ENCODE data around the gene UCKL1.
A peak's percentile ranks its signal among the peaks of the same experiment; 100 is the strongest.
"Not testable (repeated sequence)": the region's sequence is repeated elsewhere in the genome, so short reads cannot be mapped to it uniquely, and the experiment has no call there.

UCKL1 gene

DNA sequence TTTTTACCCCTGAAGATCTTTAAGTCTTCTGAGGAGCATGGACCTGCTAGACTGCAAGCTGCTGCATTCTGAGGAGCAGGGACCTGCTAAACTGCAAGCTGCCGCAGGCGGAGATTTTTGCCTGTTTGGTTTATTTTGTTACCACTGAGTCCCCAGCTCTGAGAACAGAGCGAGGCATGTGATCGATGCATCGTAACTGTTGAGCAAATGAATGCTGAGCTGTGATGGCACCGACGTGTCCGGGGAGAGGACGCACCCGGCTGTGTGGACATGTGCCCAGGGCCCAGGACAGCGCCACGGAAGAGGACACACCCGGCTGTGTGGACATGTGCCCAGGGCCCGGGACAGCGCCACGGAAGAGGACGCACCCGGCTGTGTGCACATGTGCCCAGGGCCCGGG lies 37.1 kb downstream of the UCKL1 start:
- peak; percentile 26 for DNase-seq (ENCODE audit: low spot score)

DNA sequence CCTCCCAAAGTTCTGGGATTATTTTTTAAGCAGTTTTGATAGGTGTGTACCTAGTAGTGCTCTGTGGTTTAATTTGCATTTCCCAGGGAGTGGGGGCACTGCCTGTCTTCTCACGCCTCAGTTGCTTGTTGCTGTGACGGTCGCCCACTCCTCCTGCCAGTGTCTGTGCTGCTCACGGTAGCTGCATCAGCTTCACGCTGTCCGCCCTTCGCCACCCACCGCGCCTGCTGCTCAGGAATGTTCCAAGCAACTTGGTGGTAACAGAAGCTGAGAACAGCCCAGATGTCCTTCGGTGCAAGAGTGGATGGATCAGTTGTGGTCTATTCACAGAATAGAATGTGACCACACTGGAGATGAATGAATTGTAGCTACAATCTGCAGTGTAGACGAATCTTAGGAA lies 38.4 kb downstream of the UCKL1 start:
- no peak for DNase-seq (ENCODE audit: low spot score)

DNA sequence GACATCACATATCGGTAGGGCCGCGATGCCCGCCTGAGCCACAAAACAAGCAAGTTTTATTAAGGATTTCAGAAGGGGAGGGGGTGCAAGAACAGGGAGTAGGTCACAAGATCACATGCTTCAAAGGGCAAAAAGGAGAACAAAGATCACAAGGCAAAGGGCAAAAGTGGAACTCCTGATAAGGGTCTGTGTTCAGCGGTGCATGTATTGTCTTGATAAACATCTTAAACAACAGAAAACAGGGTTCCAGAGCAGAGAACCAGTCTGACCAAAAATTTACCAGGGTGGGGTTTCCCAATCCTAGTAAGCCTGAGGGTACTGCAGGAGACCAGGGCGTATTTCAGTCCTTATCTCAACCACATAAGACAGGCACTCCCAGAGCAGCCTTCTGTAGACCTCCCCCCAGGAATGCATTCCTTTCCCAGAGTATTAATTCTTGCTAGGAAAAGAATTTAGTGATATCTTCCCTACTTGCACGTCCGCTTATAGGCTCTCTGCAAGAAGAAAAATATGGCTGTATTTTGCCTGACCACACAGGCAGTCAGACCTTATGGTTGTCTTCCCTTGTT lies 39.8 kb downstream of the UCKL1 start:
- DNase-seq (ENCODE audit: low spot score) = not testable (repeated sequence)

DNA sequence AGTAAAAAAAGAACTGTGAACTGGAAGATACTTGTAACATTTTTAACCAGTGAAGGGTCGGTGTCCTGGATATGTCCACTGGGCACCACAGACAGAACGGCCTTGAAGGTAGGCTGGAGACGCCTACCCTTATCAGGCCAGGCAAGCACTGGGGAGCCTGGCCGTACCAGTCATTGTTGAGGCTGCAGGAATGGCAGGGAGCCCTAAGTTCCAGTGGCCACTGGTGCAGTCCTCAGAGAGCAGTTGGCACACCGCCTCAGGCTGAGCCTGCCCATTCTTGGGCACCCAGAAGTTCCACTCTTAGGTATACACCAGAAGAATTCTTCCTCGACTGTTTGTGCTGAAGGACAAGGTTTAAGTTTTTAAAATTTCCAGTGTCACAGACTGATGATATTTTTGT lies 40.7 kb downstream of the UCKL1 start:
- DNase-seq (ENCODE audit: low spot score) = peak; percentile 83

DNA sequence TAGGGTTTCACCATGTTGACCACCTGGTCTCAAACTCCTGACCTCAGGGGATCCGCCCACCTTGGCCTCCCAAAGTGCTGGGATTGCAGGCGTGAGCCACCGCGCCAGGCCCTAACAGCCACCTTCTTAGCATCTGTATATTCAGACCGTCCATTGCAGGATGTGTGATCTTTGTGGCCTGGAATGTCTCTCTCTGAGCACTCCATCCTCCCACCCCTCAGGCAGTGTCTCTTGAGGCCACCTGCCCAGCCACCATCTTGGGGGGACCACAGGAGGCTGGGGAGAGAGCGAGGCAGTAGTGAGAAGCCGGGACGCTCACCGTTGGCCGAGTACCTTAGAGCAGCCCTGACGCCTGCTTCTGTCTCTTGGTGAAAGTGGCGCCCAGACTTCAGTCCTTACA lies 42.4 kb downstream of the UCKL1 start:
- DNase-seq (ENCODE audit: low spot score) = no peak

DNA sequence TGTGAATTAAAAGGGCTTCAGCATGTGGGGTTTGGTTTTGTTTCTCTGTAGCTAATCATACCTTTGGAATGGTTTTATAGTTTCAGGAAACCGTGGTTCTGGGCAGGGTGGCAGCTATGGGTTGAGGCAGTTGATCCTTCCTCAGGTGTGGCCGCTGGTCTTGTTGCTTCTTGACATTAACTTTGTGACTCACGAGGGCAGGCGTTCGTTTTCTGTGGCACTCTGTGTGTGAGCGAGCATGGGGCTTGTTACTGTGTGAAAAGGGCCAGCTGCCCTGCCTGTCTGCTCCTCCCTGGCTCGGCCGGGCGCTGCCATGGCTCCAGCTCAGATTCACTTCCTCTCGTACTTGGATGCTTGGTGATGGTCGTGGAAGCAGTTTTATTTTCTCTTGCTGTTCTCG lies 45.0 kb downstream of the UCKL1 start:
- peak; percentile 68 for DNase-seq (ENCODE audit: low spot score)

DNA sequence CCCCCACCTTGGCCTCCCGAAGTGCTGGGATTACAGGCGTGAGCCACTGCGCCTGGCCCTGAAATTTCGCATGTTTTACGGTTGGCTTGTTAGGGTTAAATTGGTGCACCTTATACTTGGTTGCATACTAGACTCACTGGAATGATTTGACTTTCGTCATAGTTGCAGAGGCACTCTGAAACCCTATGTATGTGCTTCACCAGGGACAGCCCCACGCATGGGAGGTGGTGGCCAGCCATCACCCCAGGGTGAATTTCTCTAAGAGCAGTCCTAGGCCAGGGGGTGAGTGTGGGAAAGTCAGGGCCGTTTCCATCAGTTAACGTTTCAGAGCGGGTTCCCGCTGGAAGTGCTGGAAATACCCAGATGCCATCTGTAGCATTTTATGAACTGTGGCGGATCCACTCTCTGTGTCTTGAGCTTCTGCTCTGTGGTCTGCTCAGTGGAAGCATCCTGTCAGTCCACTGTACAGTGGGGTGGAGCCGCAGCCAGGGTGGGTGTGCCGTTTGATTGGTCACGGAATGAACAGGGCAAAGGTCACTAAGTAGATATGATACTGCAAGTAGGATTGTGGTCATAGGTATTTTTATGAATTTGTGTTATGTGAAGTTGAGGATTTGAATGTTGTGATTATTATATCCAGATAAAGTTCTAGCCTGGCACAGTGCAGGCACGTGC lies 48.1 kb downstream of the UCKL1 start:
- DNase-seq (ENCODE audit: low spot score) = no peak

DNA sequence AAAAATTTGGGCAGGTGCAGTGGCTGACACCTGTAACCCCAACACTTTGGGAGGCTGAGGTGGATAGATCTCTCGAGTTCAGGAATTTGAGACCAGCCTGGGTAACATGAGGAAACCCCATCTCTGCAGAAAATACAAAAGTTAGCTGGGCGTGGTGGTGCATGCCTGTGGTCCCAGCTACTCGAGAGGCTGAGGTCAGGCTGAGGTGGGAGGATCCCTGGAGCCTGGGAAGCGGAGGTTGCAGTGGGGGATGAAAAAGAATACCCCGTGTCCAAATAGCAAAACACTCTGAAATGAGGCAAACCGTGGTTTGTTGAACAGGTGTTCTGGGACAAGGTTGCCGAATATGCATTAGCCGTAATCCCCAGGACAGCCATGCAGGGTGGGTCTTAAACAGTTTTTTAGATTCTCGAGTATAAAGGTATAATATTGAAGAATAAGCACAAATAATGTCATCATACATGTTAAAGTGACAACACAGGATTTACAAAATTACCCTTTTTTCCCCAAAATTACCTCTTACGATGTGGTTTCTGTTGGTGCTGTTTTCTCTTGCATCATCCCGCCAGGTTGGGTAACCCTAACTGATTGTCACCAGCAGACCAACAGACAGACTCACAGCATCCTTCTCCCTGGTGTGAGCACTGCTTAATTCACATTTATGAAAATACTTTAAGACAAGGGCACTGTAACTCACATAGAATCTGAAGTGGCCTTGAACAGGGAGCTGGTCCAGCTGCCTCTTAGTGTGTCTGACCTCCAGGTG lies 52.2 kb downstream of the UCKL1 start:
- no peak for DNase-seq (ENCODE audit: low spot score)

DNA sequence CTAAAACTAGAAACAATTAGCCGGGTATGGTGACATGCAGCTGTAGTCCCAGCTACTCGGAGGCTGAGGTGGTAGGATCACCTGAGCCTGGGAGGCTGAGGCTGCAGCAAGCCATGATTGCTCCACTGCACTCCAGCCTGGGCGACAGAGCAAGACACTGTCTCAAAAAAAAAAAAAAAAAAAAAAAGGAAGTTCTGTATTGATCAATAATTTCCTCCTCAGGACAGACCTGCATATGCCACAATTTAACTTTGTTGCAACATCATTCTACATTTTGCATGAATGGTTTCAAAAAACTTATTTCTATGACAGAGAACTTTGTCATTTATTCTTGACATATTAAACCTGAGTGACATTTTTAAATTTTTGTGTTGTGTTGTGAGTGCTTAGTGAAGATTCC lies 55.8 kb downstream of the UCKL1 start:
- DNase-seq (ENCODE audit: low spot score) = no peak

DNA sequence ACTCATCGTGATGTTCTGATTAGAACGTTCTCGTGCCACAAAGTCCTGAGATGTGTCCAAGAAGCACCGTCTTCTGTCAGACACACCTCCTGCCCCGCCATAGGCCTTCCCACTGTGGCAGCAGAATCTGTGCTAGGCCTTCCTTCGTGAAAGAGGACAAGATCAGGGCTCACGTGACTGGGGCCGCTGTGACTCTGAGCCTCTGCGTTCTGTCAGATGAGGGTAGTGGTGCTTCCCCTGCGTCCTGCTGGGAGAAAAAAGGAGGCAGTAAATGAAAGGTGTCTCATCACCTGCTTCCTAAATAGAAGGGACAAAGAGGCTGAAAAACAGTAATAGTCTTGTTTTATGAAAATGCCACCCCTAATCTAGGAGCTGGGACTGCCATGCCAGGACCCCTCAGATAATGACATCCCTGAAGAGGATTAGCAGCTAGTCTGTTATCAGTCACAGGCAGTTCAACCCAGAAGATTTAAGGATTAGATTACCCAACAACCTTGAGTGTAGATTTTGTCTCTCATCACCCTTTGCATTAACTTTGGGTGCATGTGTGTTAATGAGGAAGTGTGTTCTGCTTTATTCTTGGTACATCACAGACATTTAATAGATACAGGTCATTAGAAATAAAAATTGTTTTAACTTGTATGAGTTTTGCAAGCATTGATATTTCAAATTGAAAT lies 57.2 kb downstream of the UCKL1 start:
- no peak for DNase-seq (ENCODE audit: low spot score)

DNA sequence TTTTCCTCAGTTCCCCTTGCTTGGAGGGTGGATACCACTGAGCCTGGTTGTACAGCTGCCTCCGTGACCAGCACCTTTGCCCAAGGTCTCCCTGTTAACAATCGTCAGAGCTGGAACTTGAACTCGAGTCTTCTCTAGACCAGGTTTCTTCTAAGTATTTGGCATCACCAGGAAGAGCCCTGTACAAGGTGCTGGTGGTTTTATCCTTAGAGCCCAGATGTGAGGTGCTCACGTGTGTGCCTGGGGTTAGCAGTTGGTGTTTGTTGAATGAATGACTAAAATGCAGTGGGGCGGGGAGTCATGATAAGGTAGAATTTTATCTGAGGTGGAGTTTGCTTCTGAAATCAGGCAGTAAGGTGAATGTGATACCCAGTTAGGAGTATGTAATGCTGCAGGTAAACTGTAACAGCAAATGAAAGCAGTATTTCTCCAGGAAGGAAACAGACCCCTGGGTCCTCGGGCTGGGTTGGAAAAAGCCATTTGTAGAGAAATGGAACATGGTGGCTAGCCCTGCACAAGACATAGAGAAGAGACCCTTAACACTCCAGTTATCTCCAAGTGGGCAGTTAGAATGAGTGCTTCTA lies 58.1 kb downstream of the UCKL1 start:
- no peak for DNase-seq (ENCODE audit: low spot score)

DNA sequence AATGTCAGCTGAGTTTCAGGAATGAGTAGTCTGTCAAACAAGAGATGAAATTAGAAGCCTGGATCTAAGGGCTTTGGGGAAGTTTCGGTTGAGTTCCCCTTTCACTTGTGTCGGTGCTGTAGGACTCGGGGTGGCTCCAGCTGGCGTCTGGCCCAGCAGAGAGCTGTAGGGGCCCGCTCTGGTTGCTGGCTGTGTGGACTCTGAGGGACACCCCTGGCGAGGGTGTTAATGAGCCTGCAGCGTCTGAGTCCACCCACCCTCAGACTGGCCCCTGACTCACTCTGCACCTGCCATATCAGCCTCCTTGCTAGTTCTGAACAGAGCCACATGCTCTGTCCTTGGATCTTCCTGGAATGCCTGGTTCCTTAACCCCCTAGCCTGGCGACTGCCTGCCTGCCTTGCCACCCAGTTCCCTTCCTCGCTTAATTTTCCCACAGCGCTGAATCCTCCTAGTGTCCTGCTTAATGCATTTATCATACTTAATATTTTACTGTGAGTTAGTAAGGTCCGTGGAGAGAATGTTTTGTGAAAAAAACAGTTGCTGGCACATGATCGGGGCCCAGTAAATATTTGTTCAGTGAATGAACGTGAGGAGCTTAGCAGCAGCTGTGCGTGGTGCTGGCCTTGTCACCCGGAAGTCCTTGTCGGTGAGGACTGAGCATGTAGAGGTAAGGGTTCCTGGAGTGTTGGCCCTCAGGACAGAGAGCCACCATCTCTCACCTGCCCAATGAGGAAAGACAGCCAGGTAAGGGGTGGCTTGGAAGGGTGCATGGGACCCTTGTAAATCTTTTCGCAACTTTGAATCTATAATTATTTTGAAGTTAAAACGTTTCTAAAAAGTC lies 59.7 kb downstream of the UCKL1 start:
- peak; percentile 71 for DNase-seq (ENCODE audit: low spot score)

DNA sequence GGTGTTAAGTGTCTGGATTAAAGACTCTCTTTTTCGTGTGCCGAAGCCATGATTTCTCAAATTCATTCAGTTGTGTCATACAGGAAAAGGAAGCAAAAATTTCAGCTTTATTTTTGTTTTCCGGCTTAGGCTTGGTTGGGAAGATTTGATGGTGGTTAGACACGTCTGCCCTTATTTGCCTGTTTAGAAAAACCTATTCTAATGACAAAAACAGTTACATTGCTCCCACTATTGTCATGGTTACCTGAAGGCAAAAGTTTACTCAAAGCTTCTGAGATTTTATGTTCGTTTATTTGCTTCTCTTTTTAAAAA lies 60.3 kb downstream of the UCKL1 start:
- peak; percentile 25 for DNase-seq (ENCODE audit: low spot score)

DNA sequence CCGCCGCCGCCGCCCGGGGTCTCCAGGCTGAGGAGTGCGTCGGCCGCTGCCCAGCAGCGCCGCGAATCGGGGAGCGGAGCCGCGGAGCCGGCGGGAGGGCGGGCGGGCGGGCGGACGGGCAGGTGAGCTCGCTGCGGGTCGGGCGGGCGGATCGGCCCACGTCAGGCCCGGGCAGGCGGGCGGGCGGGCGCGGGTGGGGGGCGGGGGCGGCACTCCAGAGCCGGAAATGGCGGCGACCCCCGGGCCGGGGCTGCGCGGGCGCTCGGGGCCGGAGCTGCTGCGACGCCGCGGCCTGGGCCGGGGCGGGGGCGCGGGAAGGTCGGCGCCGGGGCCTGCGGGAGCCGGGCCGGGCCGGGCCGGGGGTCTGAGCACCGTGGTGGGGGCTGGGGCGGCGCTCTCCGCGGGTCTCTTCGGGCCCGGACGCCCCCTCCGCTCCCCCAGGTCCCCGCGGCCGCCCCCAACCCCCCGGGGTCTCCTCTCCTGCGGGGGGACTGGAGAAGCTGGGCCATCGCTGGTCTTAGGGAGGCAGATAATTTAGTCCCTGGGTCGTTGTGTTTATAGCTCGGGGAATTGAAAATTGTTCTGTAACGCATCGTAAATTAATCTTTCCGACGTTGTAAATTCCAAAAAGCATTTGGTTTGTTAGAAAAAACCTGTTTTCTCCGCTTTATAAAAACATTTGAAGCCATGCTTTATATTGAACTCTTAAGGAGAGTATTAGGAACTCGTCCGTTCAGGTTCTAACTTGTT lies 60.8 kb downstream of the UCKL1 start:
- DNase-seq (ENCODE audit: low spot score) = no peak

DNA sequence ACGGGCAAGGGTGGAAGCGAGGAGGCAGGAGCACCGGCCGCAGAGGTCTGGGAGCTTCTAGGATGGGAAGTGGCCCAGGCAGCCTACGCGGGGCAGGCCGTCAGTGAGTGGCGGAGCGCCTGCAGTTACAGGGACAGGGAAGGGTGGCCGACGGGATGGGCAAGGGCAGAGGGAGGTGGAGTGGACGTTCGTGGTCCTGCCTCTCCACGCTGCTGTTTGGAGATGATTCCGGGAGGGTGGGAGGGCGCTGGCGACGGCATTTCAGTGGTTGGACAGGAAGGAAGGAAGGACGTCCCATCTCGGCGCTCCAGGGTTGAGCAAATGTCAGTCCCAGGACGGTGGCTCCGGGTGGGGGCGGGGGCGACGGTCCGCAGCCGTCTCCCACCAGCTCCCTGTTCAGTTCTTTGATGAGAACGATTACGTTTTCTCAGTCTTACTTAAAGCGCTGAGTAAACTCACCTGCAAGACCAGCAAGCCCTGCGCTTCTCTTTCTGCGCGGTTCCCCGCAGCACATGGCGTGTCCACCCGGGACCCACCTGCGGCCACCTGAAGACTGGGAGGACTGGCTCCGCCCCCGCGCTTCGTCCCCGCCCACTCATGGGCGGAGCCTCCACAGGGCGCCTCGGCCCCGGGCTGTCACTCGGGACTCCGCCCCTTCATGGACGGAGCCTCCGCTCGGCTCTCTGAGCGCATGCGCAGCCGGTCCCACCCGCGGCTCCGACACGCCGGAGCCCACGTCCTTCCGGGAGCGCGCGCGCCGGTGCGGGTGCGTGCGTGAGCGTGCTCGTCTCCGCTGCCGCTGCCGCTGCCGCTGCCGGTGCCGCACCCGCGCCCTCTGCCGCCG lies 61.6 kb downstream of the UCKL1 start, which contains the start of gene DNAJC5:
TSS of gene DNAJC5 (plus strand) at position 769 of the 844 bp plus-strand sequence. CDS start 33,220 bp downstream, outside the sequence.
- DNase-seq (ENCODE audit: low spot score) = peak; percentile 96

DNA sequence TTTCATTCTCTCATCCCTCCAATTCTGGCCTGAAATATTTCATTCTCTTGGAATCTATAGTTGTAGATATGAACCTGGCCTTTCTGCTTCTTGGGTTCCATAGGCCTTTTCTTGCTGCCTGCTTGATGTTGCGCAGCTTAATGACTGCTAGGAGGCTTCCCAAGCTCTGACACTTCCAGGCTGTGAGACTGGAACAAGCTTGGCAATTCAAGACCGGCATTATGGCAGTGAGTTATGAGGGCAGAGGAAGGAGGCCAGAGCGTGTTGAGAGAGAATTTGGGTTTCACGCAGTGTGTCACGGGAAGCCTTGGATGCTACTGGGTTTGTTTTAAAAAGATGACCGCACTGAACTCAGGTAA lies 62.2 kb downstream of the UCKL1 start:
- no peak for DNase-seq (ENCODE audit: low spot score)

DNA sequence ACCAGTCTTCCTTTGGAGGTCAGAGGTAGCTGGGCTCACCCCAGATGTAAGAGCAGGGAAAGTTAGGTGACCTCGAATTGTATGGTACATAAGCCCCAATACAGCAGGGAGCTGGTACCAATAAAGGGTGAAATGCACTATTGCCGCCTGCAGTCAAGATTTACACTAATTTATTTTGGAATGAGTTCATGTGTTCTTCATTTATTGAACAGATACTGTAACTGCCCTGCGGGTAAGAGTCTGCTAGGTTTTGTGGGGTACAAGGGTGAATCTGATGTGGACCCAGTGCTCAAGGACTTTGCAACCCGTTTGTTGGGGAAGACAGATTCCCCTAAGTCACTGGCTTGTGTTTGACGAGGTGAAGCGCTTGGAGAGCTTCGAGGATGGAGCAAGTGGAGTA lies 63.8 kb downstream of the UCKL1 start:
- no peak for DNase-seq (ENCODE audit: low spot score)

DNA sequence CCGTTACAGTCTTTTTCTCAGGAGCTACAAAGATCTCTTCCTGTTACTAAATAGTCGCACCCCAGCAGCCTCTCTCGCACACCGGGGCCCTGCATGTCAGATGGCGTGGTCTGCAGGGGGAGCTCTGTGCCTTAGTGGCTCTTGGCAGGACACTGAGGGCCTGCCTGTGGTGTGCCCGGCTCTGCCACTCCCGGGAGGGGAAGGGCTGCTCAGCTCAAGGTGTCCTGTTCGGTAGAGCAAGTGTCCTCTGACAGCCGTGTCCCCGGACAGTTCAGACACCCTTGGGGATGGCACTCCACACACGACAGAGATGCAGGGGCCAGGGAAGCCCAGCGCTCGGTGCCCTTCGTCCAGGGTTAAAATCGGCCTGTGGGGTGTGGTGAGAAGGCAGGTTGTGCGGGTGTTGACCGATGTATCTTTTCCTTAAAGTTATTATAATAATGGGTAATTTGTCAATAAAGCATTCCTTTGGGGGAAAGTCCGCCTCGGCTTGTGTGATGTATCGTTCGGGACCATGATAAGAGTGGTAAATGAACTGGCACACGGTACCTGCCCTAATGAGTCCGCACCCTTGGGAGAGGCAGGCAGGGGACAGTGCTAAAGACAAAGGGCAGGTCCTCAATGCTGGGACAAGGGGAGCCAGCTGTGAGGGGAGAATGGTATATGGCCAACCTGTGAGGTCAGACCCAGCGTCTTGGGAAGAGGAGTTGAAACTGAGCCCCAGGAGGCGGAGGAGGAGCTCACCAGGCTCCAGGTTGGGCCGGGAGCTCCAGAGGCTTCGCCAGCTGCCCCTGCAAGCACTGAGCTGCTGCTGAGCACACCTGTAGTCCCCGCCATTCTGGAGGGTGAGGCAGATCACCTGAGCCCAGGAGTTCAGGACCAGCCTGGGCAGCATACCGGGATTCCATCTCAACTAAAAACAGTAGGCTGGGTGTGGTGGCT lies 64.9 kb downstream of the UCKL1 start:
- no peak for DNase-seq (ENCODE audit: low spot score)

DNA sequence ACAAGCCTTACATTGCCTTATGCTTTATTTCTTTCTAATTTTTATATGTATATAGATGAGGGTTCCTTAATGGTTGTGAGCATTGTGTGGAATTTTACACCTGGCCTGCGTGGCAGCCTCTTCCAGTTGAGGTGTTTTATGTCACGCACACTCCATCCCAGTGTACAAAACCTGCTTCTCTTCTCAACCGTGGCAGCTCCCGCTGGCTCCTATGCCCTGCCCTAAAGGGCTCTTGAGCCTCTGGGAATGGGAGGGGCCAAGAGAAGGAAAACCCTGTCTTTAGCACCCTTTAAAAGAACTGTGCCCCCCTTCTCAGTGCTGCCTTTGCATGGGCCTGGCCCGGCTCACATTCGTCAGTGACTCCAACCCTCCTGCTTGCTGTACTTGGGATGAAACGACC lies 65.6 kb downstream of the UCKL1 start:
- no peak for DNase-seq (ENCODE audit: low spot score)

All from pons (tissue), 1 donor.